ENCODE data around the gene TSC22D1.
"Not testable (repeated sequence)": the region's sequence is repeated elsewhere in the genome, so short reads cannot be mapped to it uniquely, and the experiment has no call there.

TSC22D1 gene

DNA sequence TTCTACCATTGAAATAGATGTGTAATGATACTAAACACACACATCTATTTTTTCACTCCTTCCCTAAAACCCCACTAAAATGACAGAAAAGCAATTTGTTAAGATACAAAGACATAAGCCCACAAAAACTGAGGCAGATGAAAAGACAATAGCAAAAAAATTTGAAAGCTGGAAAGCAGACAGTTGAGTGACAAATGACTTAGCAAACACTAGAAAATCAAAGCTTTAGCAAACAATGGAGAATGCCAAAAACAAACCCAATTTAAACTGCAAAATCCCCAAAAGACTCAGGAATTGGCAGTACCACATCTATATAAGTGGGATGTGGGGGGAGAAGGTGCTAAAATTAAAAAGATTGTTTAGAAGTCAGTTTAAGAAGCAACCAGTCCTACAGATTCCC, 9.5 kb downstream of the TSC22D1 start:
- no peak for DNase-seq

DNA sequence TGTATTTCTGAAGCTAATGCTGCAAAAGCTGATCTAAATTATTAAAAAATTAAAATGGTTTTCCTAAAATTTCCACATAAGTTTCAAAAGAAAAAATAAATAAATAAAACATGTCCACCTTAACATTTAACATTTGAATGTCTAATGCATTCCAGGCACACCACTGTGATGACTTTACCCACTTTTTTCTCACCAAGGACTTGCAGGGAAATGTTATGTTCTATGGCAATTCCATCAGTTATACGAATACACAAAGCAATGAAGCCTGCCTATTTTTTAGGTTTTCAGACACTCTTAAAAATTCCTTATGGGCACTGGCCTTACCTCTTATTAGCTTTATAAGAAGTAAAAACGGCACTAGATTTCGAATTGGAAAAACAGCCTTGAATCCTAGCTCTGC, 10.2 kb downstream of the TSC22D1 start:
- no peak for DNase-seq

DNA sequence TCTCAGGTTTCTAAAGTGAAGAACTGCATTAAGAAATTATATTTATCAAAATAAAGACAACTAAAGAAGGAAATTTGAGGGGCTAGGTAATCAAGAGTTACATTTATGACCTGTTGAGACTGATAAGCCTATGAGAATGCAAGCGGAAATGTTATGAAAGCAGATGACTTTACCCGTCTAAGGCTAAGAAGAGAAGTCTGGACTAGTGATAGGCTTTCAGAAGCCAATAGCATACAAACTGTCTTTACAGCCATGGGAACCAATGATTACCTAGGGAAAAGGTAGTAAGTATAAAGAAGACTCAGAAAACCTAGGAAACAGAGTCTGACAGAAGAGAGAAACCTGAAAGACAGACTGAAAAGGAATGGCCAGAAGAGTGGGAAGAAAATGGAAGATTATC, 11.2 kb downstream of the TSC22D1 start:
- DNase-seq, result no peak

DNA sequence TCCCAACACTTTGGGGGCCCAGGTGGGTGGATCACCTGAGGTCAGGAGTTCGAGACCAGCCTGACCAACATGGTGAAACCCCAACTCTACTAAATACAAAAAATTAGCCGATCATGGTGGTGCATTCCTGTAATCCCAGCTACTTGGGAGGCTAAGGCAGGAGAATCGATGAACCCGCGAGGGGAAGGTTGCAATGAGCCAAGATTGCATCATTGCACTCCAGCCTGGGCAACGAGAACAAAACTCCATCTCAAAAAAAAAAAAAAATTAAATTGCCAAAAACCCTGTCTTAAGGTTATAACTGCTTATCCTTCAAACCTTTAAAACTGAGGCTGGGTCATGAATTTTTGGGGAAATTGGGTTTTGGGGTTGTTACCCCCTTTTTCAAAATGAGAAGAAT, 13.3 kb downstream of the TSC22D1 start:
- not testable (repeated sequence) for DNase-seq

DNA sequence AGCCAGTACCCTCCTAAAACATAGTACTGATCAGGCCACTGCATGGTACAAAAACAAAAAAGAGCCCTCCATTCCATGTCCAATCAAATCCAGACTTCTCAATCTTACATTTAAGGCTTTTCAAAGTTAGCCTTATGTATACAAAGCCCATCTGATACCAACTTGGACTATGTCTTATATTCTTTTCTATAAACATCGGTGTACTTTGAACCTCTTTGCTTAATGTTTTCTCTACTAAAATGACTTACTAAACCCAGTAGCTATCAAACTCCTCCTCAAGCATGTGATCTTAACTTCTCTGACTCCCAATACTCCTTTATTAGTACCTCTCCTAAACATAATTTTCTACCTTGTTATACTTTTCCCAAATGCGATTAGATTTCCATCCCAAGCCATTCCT, 14.8 kb downstream of the TSC22D1 start:
- no peak for DNase-seq

DNA sequence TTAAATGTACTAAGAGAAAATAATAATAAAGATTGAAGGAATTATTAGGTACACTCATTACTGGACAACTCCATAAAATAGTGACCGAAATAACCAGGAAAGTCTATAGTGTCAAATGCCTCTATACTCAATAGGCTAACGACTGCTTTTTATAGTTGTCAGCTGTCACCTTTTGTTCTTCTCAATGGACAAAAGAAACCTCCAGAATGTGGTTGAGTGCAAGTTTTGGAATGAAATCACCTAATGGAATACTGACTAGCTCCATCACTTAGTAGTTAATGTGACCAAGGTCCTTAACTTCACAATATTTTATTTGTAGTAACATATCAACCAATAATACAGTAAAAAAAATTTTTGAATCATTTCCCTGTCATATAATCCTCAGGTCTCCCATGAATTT, 18.1 kb downstream of the TSC22D1 start:
- DNase-seq, result no peak

DNA sequence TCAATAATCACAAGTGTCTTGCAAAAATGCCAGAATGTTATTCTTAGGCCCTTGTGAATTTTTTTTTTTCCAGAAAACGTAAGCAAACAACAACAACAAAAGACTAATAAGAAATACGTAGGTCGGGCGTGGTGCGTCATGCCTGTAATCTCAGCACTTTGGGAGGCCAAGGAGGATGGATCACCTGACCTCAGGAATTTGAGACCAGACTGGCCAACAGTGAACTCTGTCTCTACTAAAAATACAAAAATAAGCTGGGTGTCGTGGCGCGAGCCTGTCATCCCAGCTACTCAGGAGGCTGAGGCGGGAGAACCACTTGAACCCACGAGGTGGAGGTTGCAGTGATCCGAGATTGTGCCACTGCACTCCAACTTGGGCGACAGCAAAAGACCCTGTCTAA, 20.9 kb downstream of the TSC22D1 start:
- no peak for DNase-seq

DNA sequence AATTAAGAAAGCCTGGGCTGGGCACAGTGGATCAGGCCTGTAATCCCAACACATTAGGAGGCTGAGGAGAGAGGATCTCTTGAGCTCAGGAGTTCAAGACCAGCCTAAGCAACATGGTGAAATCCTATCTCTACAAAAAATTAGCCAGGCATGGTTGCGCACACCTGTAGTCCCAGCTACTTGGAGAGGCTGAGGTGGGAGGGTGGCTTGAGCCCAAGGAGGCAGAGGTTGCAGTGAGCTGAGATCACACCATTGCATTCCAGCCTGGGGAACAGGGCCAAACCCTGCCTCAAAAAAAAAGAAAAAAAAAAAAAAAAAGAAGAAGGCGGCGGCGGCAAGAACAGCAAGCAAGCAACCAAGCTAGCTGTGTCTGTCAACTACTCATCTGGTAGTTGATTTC, 26.7 kb downstream of the TSC22D1 start:
- no peak for DNase-seq

DNA sequence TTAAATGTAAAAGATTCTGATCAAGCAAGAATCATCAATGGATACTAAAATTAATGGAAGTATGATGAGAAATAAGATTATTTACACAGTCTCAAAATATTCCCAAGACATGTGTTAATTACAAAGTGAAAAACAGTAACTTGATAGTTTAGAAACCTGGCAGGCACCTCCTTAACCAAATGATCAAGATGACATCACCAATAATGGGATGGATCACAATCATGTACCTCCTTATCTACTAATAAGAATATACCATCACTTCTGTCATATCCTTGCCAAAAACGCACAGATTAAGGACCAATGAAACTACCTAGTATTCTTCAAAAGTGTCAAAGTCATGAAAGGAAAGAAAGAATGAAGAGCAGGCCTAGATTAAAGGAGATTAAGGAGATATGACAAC, 30.0 kb downstream of the TSC22D1 start:
- DNase-seq, result no peak

DNA sequence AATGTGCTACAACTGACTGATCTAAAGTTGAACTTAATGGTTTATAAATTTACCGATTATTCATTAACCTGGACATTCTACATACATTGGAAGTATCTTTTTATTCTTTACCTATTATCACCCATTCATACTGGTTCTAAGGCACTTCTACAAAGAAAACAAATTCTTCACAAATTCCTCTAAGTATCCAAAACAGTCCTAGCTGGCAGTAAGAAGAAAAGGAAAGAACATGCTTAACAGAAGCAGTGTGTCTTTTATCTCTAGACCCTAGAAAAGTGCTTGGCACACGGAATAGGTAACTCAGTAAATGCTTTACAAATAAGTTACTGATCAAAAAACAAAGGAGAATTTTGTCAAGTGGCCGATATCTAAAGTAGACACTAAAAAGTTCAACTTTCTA, 32.8 kb downstream of the TSC22D1 start:
- DNase-seq, result no peak

DNA sequence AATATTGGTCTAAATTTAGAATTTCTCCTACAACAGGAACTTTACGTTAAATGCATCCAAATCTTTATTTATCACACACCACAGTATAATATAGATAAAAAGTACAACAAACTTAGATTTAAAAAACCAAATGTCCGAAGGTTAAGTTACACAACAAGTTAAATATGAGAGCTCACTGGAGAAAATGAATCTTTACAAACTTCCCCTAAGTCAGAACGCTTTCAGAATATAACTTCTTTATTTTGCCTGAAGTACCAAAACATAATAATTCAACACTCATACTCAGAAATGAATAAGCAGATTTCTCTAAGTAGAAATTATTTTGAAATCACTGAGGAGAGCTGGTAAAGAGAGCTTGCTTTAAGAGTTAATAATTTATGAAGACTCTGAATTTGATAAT, 33.8 kb downstream of the TSC22D1 start:
- DNase-seq, result no peak

DNA sequence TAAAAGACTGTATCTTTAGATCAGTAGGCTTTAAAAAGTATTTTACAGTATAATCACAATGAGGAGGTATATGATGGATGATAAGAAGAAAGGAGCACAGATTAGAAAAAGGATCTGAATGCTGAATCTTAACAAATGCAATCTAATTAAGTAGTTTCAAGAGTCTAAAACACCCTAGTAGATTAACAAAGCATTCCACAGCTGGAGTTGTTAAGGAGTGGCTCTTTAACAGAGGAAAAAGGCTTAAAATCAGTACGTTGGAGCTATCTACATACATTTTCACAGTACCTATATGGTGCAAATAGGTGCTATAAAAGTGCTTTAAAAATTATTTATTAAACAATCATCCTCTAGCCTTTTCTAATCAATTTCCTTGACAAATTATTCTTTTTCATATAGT, 34.5 kb downstream of the TSC22D1 start:
- no peak for DNase-seq

DNA sequence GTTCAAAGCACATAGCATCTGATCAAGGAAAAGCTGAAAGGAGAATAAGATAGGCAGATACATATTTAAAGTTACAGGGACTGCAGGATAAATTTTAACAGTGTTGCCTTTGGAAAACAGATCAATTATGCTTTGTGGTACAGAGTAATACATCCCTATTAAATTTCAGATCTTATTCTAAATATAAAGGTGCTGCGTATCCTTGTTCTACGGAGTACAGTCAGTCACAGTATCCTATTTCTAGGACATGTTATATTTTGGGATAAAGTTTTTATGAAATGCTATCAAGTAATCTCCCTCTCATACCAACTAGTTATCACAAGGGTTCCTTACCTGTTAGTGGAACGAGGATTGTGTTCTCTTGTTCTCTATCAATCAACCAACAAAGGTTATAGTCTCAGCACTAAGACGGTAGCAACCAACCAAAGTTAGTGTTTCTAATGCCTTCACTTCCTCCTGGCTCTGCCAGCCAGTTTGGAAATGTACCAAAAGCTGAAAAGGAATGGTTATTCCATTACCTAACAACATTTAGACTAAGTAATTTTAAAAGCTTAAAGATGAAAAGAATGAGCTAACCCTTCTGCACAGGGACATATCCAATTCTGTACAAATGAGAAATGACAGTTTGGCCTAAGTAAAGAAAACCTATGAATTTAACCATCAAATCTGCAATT, 35.2 kb downstream of the TSC22D1 start:
- DNase-seq, result no peak

DNA sequence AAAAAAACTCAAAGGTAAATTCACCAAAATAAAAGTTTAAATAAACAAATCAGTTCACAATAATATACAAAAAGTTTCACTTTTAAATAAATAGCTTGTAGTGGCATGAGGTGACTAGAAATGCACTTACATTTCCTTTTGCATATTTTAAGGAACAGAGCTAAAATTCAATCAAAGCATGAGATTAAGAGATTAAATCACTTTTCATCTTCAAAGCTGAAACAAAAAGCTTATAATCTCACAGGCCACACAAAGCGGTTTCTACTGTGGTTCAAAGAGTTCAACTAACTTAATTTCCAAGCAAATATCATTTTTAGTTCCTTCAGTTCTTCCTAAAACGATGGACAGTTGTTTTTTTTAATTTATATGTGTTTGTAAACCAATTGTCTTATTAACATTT, 38.9 kb downstream of the TSC22D1 start:
- DNase-seq, result no peak

DNA sequence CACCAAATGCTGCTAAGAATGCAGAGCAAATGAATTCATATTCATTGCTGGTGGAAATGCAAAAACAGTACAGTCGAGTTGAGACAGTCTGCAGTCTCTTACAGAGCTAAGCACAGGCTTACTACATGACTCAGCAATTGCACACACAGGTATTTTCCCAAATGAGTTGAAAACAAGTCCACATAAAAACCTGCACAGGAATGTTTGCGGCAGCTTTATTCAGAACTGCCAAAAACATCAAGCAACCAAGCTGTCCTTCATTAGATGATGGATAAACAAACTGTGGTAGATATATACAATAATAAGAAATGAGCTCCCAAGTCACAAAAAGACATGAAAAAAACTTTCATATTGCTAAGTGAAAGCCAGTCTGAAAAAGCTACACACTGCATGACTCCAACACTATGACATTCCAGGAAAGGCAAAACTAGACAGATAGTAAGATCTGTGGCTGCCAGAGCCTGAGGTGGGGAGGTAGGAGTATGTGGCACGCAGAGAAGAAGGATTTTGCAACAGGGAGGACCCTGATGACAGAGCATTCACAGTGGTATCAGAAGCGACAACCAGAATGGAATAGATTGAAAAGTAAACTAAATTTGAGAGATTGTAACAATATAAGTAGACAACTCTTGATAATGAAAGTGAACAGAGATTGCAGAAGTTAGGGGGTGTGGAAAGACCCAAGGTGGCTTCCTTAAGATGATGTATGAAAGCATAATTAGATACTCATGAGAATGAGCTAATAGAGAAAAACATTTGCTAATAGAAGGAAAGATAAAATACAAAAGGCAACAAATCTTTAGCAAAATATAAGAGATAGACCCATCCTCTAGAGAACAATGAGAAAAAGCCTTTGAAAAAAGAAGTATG, 52.7 kb downstream of the TSC22D1 start:
- no peak for DNase-seq

DNA sequence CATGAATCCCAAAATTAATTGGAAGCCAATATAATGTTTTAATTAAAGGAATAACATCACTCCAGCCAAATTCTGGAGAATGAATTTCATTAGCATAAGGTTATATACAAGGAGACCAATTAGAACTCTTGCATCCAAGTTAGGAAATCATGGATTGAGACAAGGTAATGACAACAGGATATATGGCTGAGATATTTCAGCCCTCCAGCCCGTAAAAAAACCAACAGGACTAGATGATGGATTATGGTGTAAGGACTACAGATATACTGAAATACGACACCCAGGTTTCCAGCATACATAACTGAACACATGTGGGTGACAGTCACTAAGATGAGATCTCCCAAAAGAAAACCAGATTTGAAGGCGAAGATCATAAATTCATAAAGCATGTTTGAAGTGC, 56.5 kb downstream of the TSC22D1 start:
- DNase-seq, result no peak

DNA sequence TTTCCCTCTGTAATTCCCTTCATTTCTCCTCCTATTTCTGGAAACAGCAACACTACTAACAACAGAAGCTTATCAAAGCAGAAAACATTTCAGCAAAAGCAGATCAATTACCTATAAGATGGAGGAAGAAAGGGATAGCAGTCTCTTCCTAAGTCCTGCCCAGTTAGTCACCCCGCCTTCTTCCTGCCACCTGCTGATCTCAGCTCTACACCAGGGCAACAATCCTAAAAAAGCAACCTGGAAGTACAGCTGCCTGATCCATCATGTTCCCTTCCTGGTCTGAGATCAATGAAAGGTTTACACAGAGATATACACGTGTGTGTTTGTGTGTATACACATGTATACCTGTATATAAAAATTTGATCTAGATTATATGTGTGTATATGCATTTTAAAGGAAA, 59.4 kb downstream of the TSC22D1 start:
- no peak for DNase-seq

DNA sequence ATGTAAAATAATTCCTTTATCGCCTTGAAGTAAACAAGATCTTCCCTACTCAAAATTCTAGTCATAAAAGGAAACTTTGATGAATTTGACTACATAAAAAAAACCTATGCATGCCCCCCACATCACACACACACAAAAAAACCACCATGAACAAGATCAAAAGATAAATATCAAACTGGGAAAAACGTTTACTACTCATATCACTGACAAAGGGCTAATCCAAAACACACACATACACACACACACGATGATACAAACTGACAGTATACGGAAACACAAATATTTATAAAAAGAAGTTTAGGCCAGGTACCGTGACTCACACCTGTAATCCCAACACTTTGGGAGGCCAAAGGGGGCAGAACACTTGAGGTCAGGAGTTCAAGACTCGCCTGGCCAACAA, 61.9 kb downstream of the TSC22D1 start:
- DNase-seq, result no peak

DNA sequence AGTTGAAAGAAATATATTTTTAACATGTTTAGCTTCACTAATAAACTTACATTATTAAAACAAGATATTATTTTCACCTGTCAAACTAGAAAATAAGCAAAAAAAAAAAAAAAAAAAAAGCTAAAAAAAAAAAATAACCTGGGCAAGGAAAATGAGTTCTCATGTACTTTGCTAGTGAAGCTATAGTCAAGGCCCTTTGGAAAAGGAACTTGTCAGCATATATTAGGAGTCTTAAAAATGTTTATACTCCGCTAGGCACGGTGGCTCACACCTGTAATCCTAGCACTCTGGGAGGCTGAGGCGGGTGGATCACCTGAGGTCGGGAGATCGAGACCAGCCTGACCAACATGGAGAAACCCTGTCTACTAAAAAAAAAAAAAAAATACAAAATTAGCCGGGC, 66.3 kb downstream of the TSC22D1 start:
- not testable (repeated sequence) for DNase-seq

DNA sequence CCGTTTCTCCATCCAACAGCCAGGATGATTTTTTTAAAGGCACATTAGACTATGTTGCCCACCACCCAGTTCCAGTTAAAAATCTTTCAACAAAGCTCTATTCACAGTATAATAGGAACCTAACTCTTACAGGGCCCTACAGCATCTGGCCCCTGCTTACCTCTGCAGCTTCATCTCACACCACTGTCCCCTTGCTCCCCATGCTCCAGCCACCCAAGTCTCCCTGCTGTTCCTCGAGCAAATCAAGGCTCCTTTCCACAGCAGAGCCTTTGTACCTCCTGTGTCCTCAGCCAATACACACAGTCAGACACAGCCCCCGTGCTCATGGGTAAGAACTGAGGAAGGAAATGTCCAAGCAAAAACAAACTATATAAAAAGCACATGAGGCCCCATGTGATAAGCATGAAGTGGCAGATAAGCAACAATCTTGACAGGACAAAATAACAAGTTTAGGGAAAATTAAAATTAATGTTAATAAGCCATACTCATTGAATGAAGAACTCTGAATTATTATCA, 67.5 kb downstream of the TSC22D1 start:
- DNase-seq, result no peak

DNA sequence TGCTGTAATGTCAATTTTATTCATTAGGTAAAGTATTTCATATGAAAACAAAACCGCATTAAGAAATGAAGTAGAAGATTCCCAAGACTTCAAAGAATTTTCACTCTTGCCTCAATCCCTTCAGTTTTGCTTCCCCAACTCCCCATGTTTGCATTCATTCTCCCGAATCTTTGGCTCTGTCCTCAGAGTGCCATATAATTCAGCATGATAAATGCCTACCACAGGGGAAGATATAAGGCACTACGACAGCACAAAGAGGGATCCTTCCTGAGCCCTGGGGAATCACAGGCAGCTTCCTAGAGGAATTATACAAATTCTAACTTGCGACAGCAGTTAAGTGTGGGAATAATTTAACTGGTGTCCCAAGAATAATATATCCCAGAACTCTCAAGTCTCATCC, 68.5 kb downstream of the TSC22D1 start:
- no peak for DNase-seq

DNA sequence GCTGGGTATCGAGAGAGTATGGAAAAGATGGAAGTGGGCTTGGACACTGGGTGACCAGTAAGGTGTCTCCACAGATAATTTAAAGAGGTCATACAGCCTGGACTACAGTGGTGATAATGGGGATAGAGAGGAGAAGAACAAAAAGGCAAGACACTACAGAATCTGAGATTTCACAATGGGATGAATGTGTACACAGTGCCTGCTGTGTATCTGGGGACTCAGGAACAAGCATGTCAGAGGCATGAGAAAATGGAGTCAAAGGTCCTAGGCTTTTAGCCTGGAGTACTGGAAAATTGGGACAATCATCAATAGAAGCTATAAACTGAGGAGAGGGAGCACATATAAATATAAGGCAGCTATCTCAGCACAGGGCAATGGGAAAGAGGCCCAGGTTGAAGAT, 69.4 kb downstream of the TSC22D1 start:
- no peak for DNase-seq

DNA sequence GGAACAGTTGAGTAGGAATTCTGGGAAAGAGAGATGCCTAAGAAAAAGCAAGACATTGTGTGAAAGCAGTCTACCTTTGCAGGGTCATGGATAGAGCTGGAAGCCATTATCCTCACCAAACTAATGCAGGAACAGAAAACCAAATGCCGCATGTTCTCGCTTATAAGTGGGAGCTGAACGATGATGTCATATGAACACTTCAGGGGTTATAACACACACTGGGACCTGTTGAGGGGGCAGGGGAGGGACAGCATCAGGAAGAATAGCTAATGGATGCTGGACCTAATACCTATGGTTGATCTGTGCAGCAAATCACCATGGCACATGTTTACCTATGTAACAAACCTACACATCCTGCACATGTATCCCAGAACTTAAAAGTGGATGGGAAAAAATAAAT, 69.9 kb downstream of the TSC22D1 start:
- DNase-seq, result no peak

DNA sequence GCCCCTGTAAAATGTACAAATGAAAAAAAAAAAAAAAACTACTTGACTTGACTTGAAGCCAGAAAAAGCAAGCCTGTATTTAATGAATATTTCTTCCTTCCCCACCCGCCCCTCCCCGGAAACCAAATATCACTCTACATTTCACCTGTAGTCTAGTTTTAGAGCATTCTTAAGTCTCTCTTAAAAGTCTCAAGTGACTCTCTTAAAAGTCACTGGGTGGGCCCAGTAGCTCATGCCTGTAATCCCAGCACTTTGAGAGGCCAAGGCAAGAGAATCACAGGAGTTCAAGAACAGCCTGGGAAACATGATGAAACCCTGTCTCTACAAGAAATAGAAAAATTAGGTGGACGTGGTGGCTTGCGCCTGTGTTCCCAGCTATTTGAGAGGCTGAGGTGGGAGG, 72.0 kb downstream of the TSC22D1 start:
- no peak for DNase-seq

DNA sequence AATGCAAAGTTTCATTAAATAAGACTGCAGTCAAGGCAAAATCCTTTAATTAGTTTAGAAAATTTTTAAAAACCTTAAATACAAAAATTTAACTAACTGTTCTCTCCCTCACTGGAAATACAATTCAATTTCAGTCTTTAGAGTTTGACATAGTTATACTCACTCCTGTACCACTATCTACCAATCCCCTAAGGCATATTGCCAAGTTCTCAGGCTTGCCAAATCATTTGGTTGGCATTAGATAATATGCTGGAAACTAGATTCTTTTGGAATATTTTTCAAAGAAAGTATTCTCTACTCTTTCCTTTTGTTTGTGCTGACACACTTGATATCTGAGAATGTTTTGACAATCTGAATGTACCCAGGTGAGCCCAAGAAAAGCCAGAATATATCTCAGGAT, 77.2 kb downstream of the TSC22D1 start:
- no peak for DNase-seq
